MCF 10A (cell line): ENCODE data around the gene MAP3K19. TPM values are rescaled to one million over a fixed set of nuclear protein-coding genes. Genes with fewer than 3 reads are reported as not detected.
"Not testable (repeated sequence)": the region's sequence is repeated elsewhere in the genome, so short reads cannot be mapped to it uniquely, and the experiment has no call there.

Source experiments
- BruUV-seq: library from RNA; stranded (reverse); fragments of 400-500 nt; replicated peaks from 2 replicates; lab custom pipeline; 2021; lab: Mats Ljungman, UMichigan
- CTCF ChIA-PET: fragments of 300-600 bp; sonication (Branson Sonifier 250); formaldehyde crosslinking; extraction: SDS; loops from one replicate; lab custom pipeline; 2021; ENCODE audit warnings: antibody characterized with exemption, inconsistent platforms; lab: Yijun Ruan, JAX
- POLR2A ChIA-PET: fragments of 300-600, 350-650 bp; sonication (Branson Sonifier 250); formaldehyde crosslinking; extraction: SDS; loops from one replicate; lab custom pipeline; 2020; ENCODE audit warnings: antibody characterized with exemption, inconsistent platforms; lab: Yijun Ruan, JAX
- DNase-seq: peaks from one replicate; pipeline ENCODE4 v3.0.0-alpha.2; 2018; ENCODE audit not compliant: unreplicated experiment
- H3K27ac Mint-ChIP-seq: one replicate; pipeline ENCODE4 v1.8.0; 2022; ENCODE audit warnings: mild to moderate bottlenecking, low read depth, mixed read lengths; ENCODE audit not compliant: unreplicated experiment
- H3K27me3 Mint-ChIP-seq: one replicate; pipeline ENCODE4 v1.8.0; 2022; ENCODE audit warnings: mixed read lengths; ENCODE audit not compliant: insufficient read depth, unreplicated experiment
- H3K36me3 Mint-ChIP-seq: one replicate; pipeline ENCODE4 v1.8.0; 2022; ENCODE audit warnings: mild to moderate bottlenecking, moderate library complexity, mixed read lengths; ENCODE audit not compliant: insufficient read depth, unreplicated experiment
- H3K4me1 Mint-ChIP-seq: one replicate; pipeline ENCODE4 v1.8.0; 2022; ENCODE audit warnings: mixed read lengths; ENCODE audit not compliant: insufficient read depth, unreplicated experiment
- H3K4me3 Mint-ChIP-seq: one replicate; pipeline ENCODE4 v1.8.0; 2022; ENCODE audit warnings: mild to moderate bottlenecking, moderate library complexity, mixed read lengths; ENCODE audit not compliant: unreplicated experiment
- H3K9me3 Mint-ChIP-seq: one replicate; pipeline ENCODE4 v1.8.0; 2022; ENCODE audit warnings: mixed read lengths; ENCODE audit not compliant: unreplicated experiment
- CTCF ChIP-seq: fragments of 200-600 bp; IDR thresholded peaks from one replicate; pipeline ENCODE4 v1.8.0; 2022; ENCODE audit warnings: antibody characterized with exemption, mild to moderate bottlenecking; ENCODE audit not compliant: unreplicated experiment
- intact Hi-C: fragments of 100-400 bp; cut with micrococcal nuclease; formaldehyde crosslinking; loops from 2 replicates; pipeline ENCODE4 v1.14.1; 2022
- total RNA-seq: library from RNA; stranded (reverse); gene quantifications from 2 replicates; pipeline ENCODE4 v1.2.3, GENCODE V29; 2022

MAP3K19 gene
- total RNA-seq, 1 experiment from 2014 or later = not detected

- no peaks in the 10 kb centered on the region for H3K27me3 Mint-ChIP-seq
- H3K9me3 Mint-ChIP-seq = peaks cover 3% of the 10 kb centered on the region
- no TSS peak for BruUV-seq
- intact Hi-C loops = no loop called here
- H3K4me1 Mint-ChIP-seq = peaks cover 5% of the 10 kb centered on the region
- H3K36me3 Mint-ChIP-seq = no peaks in the 10 kb centered on the region
- H3K27ac Mint-ChIP-seq = no peak overlapping the region
- CTCF ChIA-PET = interaction anchor here (0.6 to 1.9 kb wide), 3 partner anchors 11 to 818 kb away, joined by 3 to 7 read pairs (median 3); no protein-coding TSS in a partner anchor
- POLR2A ChIA-PET = no interaction called here
- no peak overlapping the region for H3K4me3 Mint-ChIP-seq
- DNase-seq = no peak
- no peak for TF ChIP-seq CTCF
Measured at GRCh38 chr2:134979221-134979620, 68.0 kb downstream of the MAP3K19 start.

- CTCF ChIA-PET = interaction anchor here (0.7 to 0.8 kb wide), 2 partner anchors 14 to 399 kb away, joined by 3 to 5 read pairs; no protein-coding TSS in a partner anchor
- H3K36me3 Mint-ChIP-seq, DNase-seq, H3K27me3 Mint-ChIP-seq, H3K4me3 Mint-ChIP-seq, H3K27ac Mint-ChIP-seq, H3K4me1 Mint-ChIP-seq, POLR2A ChIA-PET, BruUV-seq, intact Hi-C loops: not testable (repeated sequence)
- H3K9me3 Mint-ChIP-seq = peaks cover 14% of the 10 kb centered on the region
Measured at GRCh38 chr2:134977104-134977503, 70.1 kb downstream of the MAP3K19 start.

- no peak overlapping the region for H3K27ac Mint-ChIP-seq
- intact Hi-C loops = no loop called here
- H3K36me3 Mint-ChIP-seq = no peaks in the 10 kb centered on the region
- no TSS peak for BruUV-seq
- no peaks in the 10 kb centered on the region for H3K27me3 Mint-ChIP-seq
- POLR2A ChIA-PET = no interaction called here
- CTCF ChIA-PET = interaction anchor here (0.7 to 1.0 kb wide), 2 partner anchors 10 to 400 kb away, joined by 3 to 5 read pairs; no protein-coding TSS in a partner anchor
- DNase-seq = no peak
- H3K4me1 Mint-ChIP-seq = peaks cover 5% of the 10 kb centered on the region
- no peak overlapping the region for H3K4me3 Mint-ChIP-seq
- no peak for TF ChIP-seq CTCF
- H3K9me3 Mint-ChIP-seq = peaks cover 14% of the 10 kb centered on the region
Measured at GRCh38 chr2:134976074-134976702, 71.1 kb downstream of the MAP3K19 start.

- ChIA-PET POLR2A (no interaction called here), CTCF (interaction anchor here (1.0 kb wide), 1 partner anchor 11 kb away, joined by 3 read pairs; no protein-coding TSS in a partner anchor)
- Mint-ChIP-seq H3K36me3 (no peaks in the 10 kb centered on the region), H3K4me1 (peaks cover 5% of the 10 kb centered on the region), H3K9me3 (peaks cover 14% of the 10 kb centered on the region), H3K27ac (no peak overlapping the region), H3K4me3 (no peak overlapping the region), H3K27me3 (no peaks in the 10 kb centered on the region)
- intact Hi-C loops = no loop called here
- no peak for TF ChIP-seq CTCF
- no peak for DNase-seq
- no TSS peak for BruUV-seq
Measured at GRCh38 chr2:134975281-134976009, 71.8 kb downstream of the MAP3K19 start.
